ENCODE measurements around the gene KAT2A.

The KAT2A gene

GRCh38 chr17:42098730-42099399, 22.3 kb downstream of the KAT2A start:
- no peak for TF ChIP-seq CTCF (IDR thresholded peaks at IDR 0.05)
- H3K4me1 ChIP-seq (ENCODE audit: control insufficient read depth in 1 of 2, insufficient read depth in 1 of 2, low read depth in 1 of 2, low read length in 1 of 2), result peaks cover 3 to 6% of the 10 kb centered on the region in 2 experiments
- H3K9me3 ChIP-seq, result no peaks in the 10 kb centered on the region
- H3K4me3 ChIP-seq (ENCODE audit: low read depth in 1 of 2, low read length in 1 of 2), result no peak overlapping the region
- peaks cover 35% of the 10 kb centered on the region for H3K27me3 ChIP-seq
- H3K36me3 ChIP-seq, result peaks cover 5% of the 10 kb centered on the region
- H3K27ac ChIP-seq, result no peak overlapping the region

DNA sequence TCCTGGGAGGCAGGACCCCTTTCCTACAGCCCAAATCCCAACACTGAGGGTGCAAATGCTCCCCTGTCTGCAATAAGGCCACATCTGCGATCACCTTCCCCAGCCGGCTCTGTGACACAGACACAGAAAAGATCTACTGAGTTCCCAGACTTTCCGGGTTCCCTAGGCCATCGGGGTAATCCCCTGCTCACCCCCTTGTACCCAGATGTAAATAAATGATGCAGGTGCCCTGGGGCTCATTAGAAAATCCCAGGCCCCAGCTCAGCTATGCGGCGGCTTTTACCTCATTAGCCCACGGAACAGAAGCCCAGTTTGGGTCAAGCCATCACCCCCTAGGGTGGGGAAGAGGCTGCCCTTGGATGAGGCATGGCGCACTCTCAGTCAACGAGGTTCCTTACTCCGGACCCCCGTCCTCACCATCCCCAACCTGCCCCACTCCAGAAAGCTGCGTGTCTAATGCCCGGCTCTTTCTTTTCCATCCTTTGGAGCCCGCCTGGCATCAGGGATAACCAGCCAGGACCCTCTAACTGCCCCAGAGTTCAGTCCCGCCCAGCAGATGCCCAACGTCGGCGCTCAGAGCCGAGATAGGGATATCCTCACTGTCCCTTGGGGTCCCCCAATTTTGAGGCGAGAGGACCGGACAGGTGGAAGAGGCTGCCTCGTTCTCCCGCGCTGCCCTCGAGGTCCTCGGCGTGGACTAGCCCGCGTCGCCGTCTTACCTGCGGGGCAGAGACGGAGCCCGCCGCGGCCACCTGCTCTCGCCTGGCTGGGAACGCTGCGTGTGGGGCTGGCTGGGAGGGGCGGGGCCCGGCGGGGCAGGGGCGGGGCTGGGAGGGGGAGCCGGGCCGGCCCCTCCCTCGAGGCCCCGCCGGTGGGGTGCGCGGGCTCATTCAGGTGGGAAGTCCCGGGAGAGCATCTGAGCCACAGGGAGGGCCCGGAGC, 23.2 kb downstream of the KAT2A start, which contains the start of gene ZNF385C:
TSS of gene ZNF385C (minus strand) at position 783 of the 941 bp plus-strand sequence. CDS start 35,417 bp downstream, outside the sequence.
- Histone ChIP-seq H3K9me3 (no peaks in the 10 kb centered on the region), H3K4me1 (ENCODE audit: control insufficient read depth in 1 of 2, insufficient read depth in 1 of 2, low read depth in 1 of 2, low read length in 1 of 2) (peaks cover 3 to 6% of the 10 kb centered on the region in 2 experiments), H3K36me3 (no peaks in the 10 kb centered on the region), H3K27me3 (peaks cover 35% of the 10 kb centered on the region), H3K4me3 (ENCODE audit: low read depth in 1 of 2, low read length in 1 of 2) (peak within 1 kb of the TSS in 1 of 2 experiments; percentile 10), H3K27ac (no peak within 1 kb of the TSS)
- no peak for TF ChIP-seq CTCF (IDR thresholded peaks at IDR 0.05)

- Histone ChIP-seq H3K4me1 (ENCODE audit: control insufficient read depth in 1 of 2, insufficient read depth in 1 of 2, low read depth in 1 of 2, low read length in 1 of 2) (peaks cover 3 to 6% of the 10 kb centered on the region in 2 experiments), H3K4me3 (ENCODE audit: low read depth in 1 of 2, low read length in 1 of 2) (no peak overlapping the region), H3K27ac (no peak overlapping the region), H3K27me3 (peaks cover 35% of the 10 kb centered on the region), H3K9me3 (no peaks in the 10 kb centered on the region), H3K36me3 (no peaks in the 10 kb centered on the region)
- no peak for TF ChIP-seq CTCF (IDR thresholded peaks at IDR 0.05)
These were observed 24.6 kb downstream of the KAT2A start for GRCh38 chr17:42096360-42097111.

DNA sequence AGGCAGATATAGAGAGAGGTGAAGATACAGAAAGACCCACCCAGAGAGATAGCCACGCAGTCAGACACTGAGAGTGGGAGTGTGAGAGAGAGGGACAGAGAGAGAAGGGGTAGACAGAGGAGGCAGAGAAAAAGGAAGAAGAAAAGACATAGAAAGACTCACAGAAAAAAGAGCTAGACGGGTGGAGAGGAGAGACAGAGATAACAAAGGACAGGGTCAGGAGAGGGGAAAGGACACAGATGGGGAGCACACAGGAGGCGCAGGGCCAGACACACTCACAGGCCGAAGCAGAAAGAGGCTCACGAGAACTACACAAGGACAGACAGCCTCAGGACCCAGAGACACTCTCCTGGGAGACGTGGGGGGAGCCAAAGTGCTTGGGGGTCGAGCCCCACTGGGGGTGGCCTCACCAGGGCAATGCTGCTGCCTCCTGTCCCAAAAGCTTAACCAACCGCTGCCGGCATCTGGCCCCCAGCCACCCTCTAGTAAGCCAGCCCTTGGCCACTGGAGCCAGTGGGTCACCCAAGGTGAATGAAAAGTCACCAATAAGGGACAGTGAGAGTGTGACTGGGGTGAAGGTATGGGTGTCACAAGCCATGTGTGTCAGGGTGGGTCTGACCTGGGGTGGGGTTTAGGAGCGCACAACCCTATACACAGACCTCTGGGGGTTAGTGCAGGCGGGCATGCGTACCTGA, 26.6 kb downstream of the KAT2A start:
- TF ChIP-seq CTCF (IDR thresholded peaks at IDR 0.05), result no peak
- Histone ChIP-seq H3K4me1 (ENCODE audit: control insufficient read depth in 1 of 2, insufficient read depth in 1 of 2, low read depth in 1 of 2, low read length in 1 of 2) (peaks cover 3 to 6% of the 10 kb centered on the region in 2 experiments), H3K9me3 (no peaks in the 10 kb centered on the region), H3K27me3 (peaks cover 40% of the 10 kb centered on the region), H3K36me3 (no peaks in the 10 kb centered on the region), H3K27ac (no peak overlapping the region), H3K4me3 (ENCODE audit: low read depth in 1 of 2, low read length in 1 of 2) (no peak overlapping the region)

GRCh38 chr17:42092939-42093338, 28.2 kb downstream of the KAT2A start:
- no peak for TF ChIP-seq CTCF (IDR thresholded peaks at IDR 0.05)
- no peak overlapping the region for H3K27ac ChIP-seq
- H3K36me3 ChIP-seq, result no peaks in the 10 kb centered on the region
- peaks cover under 1% of the 10 kb centered on the region in 2 experiments for H3K4me1 ChIP-seq (ENCODE audit: control insufficient read depth in 1 of 2, insufficient read depth in 1 of 2, low read depth in 1 of 2, low read length in 1 of 2)
- H3K4me3 ChIP-seq (ENCODE audit: low read depth in 1 of 2, low read length in 1 of 2), result no peak overlapping the region
- H3K27me3 ChIP-seq, result peaks cover 25% of the 10 kb centered on the region
- no peaks in the 10 kb centered on the region for H3K9me3 ChIP-seq

Data from neutrophil (primary cell).